AG20443 (cell line): ENCODE measurements around the gene KLHL33.

Experiments
- DNase-seq: peaks from one replicate; pipeline ENCODE4 v3.0.0; 2012; ENCODE audit warnings: low spot score, mixed read lengths

Gene KLHL33

GRCh38 chr14:20412876-20413743, 22.9 kb downstream of the KLHL33 start, which contains the start of gene TEP1:
Gene TEP1, minus strand, starts transcription at chr14:20413501. Its CDS starts 5,062 bp downstream, at chr14:20408439.
- DNase-seq: peak; percentile 95

GRCh38 chr14:20412411-20412810, 23.6 kb downstream of the KLHL33 start:
- DNase-seq: no peak

- DNase-seq: peak; percentile 53
These were observed 26.7 kb downstream of the KLHL33 start for GRCh38 chr14:20409226-20409625.

- no peak for DNase-seq
These were observed 32.4 kb downstream of the KLHL33 start for GRCh38 chr14:20403521-20403920.

- no peak for DNase-seq
These were observed 34.9 kb downstream of the KLHL33 start for GRCh38 chr14:20400965-20401593.

GRCh38 chr14:20400589-20400964, 35.4 kb downstream of the KLHL33 start:
- DNase-seq: no peak

GRCh38 chr14:20397511-20397910, 38.5 kb downstream of the KLHL33 start:
- no peak for DNase-seq

GRCh38 chr14:20391505-20391904, 44.5 kb downstream of the KLHL33 start:
- no peak for DNase-seq

- no peak for DNase-seq
These were observed 47.8 kb downstream of the KLHL33 start for GRCh38 chr14:20388159-20388558.

- DNase-seq: no peak
These were observed 48.4 kb downstream of the KLHL33 start for GRCh38 chr14:20387576-20387975.

GRCh38 chr14:20386276-20386855, 49.6 kb downstream of the KLHL33 start:
- DNase-seq: no peak

- DNase-seq: no peak
These were observed 51.1 kb downstream of the KLHL33 start for GRCh38 chr14:20384886-20385285.

GRCh38 chr14:20384321-20384720, 51.6 kb downstream of the KLHL33 start:
- no peak for DNase-seq

- no peak for DNase-seq
These were observed 52.3 kb downstream of the KLHL33 start for GRCh38 chr14:20383636-20384035.

- no peak for DNase-seq
These were observed 52.9 kb downstream of the KLHL33 start for GRCh38 chr14:20383032-20383431.

GRCh38 chr14:20382526-20382925, 53.4 kb downstream of the KLHL33 start:
- DNase-seq: no peak

GRCh38 chr14:20381341-20381740, 54.6 kb downstream of the KLHL33 start:
- no peak for DNase-seq

- no peak for DNase-seq
These were observed 55.3 kb downstream of the KLHL33 start for GRCh38 chr14:20380681-20381080.

GRCh38 chr14:20379743-20380142, 56.2 kb downstream of the KLHL33 start:
- DNase-seq: no peak

GRCh38 chr14:20377171-20377570, 58.8 kb downstream of the KLHL33 start:
- no peak for DNase-seq

- DNase-seq: no peak
These were observed 59.8 kb downstream of the KLHL33 start for GRCh38 chr14:20376071-20376588.
